Tibial artery (tissue), 4 donors: ENCODE data around the gene PNPLA7.

Experiments used
- DNase-seq, 2 donors: peaks; one replicate each; pipeline ENCODE4 v3.0.0-alpha.2; 2019
- H3K27ac ChIP-seq, 2 donors: fragments of 200-600 bp; sonication (generic) in 1 of 2; 1 replicate in 1 of 2; 2 replicates in 1 of 2; pipeline ENCODE4 v1.5.1; 2018 to 2019; ENCODE audit warnings: mild to moderate bottlenecking in 1 of 2
- H3K27me3 ChIP-seq, 2 donors: fragments of 200-600 bp; sonication (generic) in 1 of 2; one replicate each; pipeline versions ENCODE4 v1.5.1 to v1.6.0; 2016 to 2019
- H3K36me3 ChIP-seq, 3 donors: fragments of 200-600 bp; sonication (generic) in 2 of 3; one replicate each; pipeline ENCODE4 v1.5.1; 2016 to 2019; ENCODE audit warnings: mild to moderate bottlenecking in 2 of 3
- H3K4me1 ChIP-seq, 4 donors: fragments of 200-600 bp; sonication (generic) in 2 of 4; 1 replicate in 3 of 4; 2 replicates in 1 of 4; pipeline ENCODE4 v1.5.1; 2016 to 2019
- H3K4me3 ChIP-seq, 2 donors: fragments of 200-600 bp; sonication (generic) in 1 of 2; 1 replicate in 1 of 2; 2 replicates in 1 of 2; pipeline ENCODE4 v1.5.1; 2018 to 2019; ENCODE audit warnings: mild to moderate bottlenecking in 2 of 2
- H3K9me3 ChIP-seq, 3 donors: fragments of 200-600 bp; sonication (generic) in 1 of 3; one replicate each; pipeline ENCODE4 v1.5.1; 2016 to 2019
- CTCF ChIP-seq, 2 experiments: fragments of 200-600 bp in 1 of 2; fragments of 450-650 bp in 1 of 2; IDR thresholded peaks; one replicate each; pipeline ENCODE4 v1.5.1; 2017 to 2019; ENCODE audit warnings: antibody characterized with exemption in 2 of 2, mild to moderate bottlenecking in 1 of 2, moderate library complexity in 1 of 2
- intact Hi-C: fragments of 100-400 bp; cut with DNase I; formaldehyde crosslinking; loops from one replicate; pipeline ENCODE4 v1.15.0; 2023; ENCODE audit warnings: low total_unique reads

PNPLA7 gene

GRCh38 chr9:137445930-137446431, 104.2 kb downstream of the PNPLA7 start:
- H3K27me3 ChIP-seq: peaks cover 0 to 38% of the 10 kb centered on the region in 2 donors
- H3K27ac ChIP-seq: no peak overlapping the region
- H3K4me1 ChIP-seq: peaks cover 0 to 16% (median 12%) of the 10 kb centered on the region in 4 donors
- H3K36me3 ChIP-seq: peaks cover 13 to 20% (median 16%) of the 10 kb centered on the region in 3 donors
- intact Hi-C loops: no loop called here
- no peak for TF ChIP-seq CTCF (IDR thresholded peaks at IDR 0.05)
- no peaks in the 10 kb centered on the region for H3K9me3 ChIP-seq
- no peak for DNase-seq
- no peak overlapping the region for H3K4me3 ChIP-seq

- Histone ChIP-seq H3K4me3 (no peak overlapping the region), H3K27ac (no peak overlapping the region), H3K36me3 (peaks cover 13 to 20% (median 16%) of the 10 kb centered on the region in 3 donors), H3K4me1 (peaks cover 0 to 16% (median 12%) of the 10 kb centered on the region in 4 donors), H3K9me3 (no peaks in the 10 kb centered on the region), H3K27me3 (peaks cover 0 to 38% of the 10 kb centered on the region in 2 donors)
- peak; percentile 87 to 88 for DNase-seq
- TF ChIP-seq CTCF (IDR thresholded peaks at IDR 0.05): peak; percentile 71 to 76
- intact Hi-C loops: no loop called here
Measured at GRCh38 chr9:137445275-137445807, 104.9 kb downstream of the PNPLA7 start.

GRCh38 chr9:137444106-137444790, 106.0 kb downstream of the PNPLA7 start:
- intact Hi-C loops: no loop called here
- Histone ChIP-seq H3K4me1 (peaks cover 0 to 16% (median 12%) of the 10 kb centered on the region in 4 donors), H3K9me3 (no peaks in the 10 kb centered on the region), H3K36me3 (peaks cover 5 to 11% (median 7%) of the 10 kb centered on the region in 3 donors), H3K27ac (no peak overlapping the region), H3K4me3 (no peak overlapping the region), H3K27me3 (peaks cover 0 to 43% of the 10 kb centered on the region in 2 donors)
- TF ChIP-seq CTCF (IDR thresholded peaks at IDR 0.05): no peak
- DNase-seq: no peak

- DNase-seq: no peak
- intact Hi-C loops: no loop called here
- Histone ChIP-seq H3K36me3 (no peaks in the 10 kb centered on the region), H3K4me1 (peaks cover 0 to 21% (median 12%) of the 10 kb centered on the region in 4 donors), H3K4me3 (peak overlapping the region in 1 of 2 donors; percentile 40), H3K9me3 (no peaks in the 10 kb centered on the region), H3K27me3 (peaks cover 0 to 65% of the 10 kb centered on the region in 2 donors), H3K27ac (no peak overlapping the region)
- no peak for TF ChIP-seq CTCF (IDR thresholded peaks at IDR 0.05)
Measured at GRCh38 chr9:137441935-137442321, 108.3 kb downstream of the PNPLA7 start.

GRCh38 chr9:137441289-137441934, 108.8 kb downstream of the PNPLA7 start, which contains the start of gene ENTPD8:
TSS of gene ENTPD8 (minus strand) at chr9:137441357. CDS start at chr9:137438285, 3,072 bp downstream.
- H3K27ac ChIP-seq: no peak within 1 kb of the TSS
- DNase-seq: no peak

More at GRCh38 chr9:137441289-137441934, 108.8 kb downstream of the PNPLA7 start, which contains the start of gene ENTPD8:
- Histone ChIP-seq H3K4me3 (peak within 1 kb of the TSS; percentile 22 to 40), H3K4me1 (peaks cover 0 to 22% (median 12%) of the 10 kb centered on the region in 4 donors), H3K36me3 (no peaks in the 10 kb centered on the region), H3K27me3 (peaks cover 0 to 70% of the 10 kb centered on the region in 2 donors), H3K9me3 (no peaks in the 10 kb centered on the region)
- intact Hi-C loops: no loop called here
- TF ChIP-seq CTCF (IDR thresholded peaks at IDR 0.05): no peak
